GM12878 (cell line): ENCODE results near the gene ZNF17. TPM values are rescaled to one million over a fixed set of nuclear protein-coding genes. Genes with fewer than 3 reads are reported as not detected.

Experiments used
- ATAC-seq: fragments of 200-7000 bp; cut with Tn5 transposase; 3 replicates; pipeline ENCODE4 v1.9.1; 2020; ENCODE audit warnings: mild to moderate bottlenecking, moderate library complexity
- Bru-seq: library from RNA; stranded (reverse); fragments of 400-500 nt; gene quantifications from one replicate; lab custom pipeline; 2021; lab: Mats Ljungman, UMichigan
- BruChase-seq, 2 experiments: library from RNA; stranded (reverse); fragments of 400-500 nt; gene quantifications; one replicate each; lab custom pipeline; 2021; lab: Mats Ljungman, UMichigan
- BruUV-seq: library from RNA; stranded (reverse); fragments of 400-500 nt; replicated peaks from 2 replicates; lab custom pipeline; 2021; lab: Mats Ljungman, UMichigan
- CTCF ChIA-PET: fragments of 300-600 bp; sonication (Branson Sonifier 250); formaldehyde crosslinking; extraction: SDS; loops from one replicate; lab custom pipeline; 2021; ENCODE audit warnings: inconsistent platforms; lab: Yijun Ruan, JAX
- POLR2A ChIA-PET: fragments of 350-600 bp; formaldehyde crosslinking; extraction: SDS; loops from one replicate; lab custom pipeline; 2021; ENCODE audit warnings: inconsistent platforms; lab: Charles Lee
- RAD21 ChIA-PET: fragments of 300-600 bp; sonication (Branson Sonifier 250); formaldehyde crosslinking; loops from one replicate; lab custom pipeline; 2023; ENCODE audit warnings: antibody characterized with exemption; ENCODE audit not compliant: unreplicated experiment; lab: Charles Lee
- SMC1A ChIA-PET: fragments of 300-600 bp; sonication (Branson Sonifier 250); formaldehyde crosslinking; loops from one replicate; lab custom pipeline; 2023; ENCODE audit not compliant: unreplicated experiment, uncharacterized antibody; lab: Charles Lee
- DNase-seq: peaks from one replicate; pipeline ENCODE4 v3.0.0-alpha.2; 2011; ENCODE audit warnings: low read depth, low spot score
- FAIRE-seq: peaks from 3 replicates; lab custom pipeline; 2011; peaks lifted over from hg19 to GRCh38; lab: Jason Lieb, UNC
- H2AFZ ChIP-seq: 2 replicates; pipeline ENCODE4 v1.6.0; 2011; ENCODE audit warnings: low read depth, low read length, control low read depth; ENCODE audit not compliant: control insufficient read depth
- H3K27ac ChIP-seq: 2 replicates; pipeline ENCODE4 v1.5.1; 2011; ENCODE audit warnings: control low read depth; ENCODE audit not compliant: control insufficient read depth, insufficient read depth
- H3K27me3 ChIP-seq, 2 experiments: replicated peaks in 1 of 2; 2 replicates each; pipeline versions ENCODE4 v1.6.0 to v1.6.1; 2011; ENCODE audit warnings: low read length in 1 of 2; ENCODE audit not compliant: control insufficient read depth in 2 of 2, insufficient read depth in 2 of 2
- H3K36me3 ChIP-seq, 2 experiments: 2 replicates each; pipeline ENCODE4 v1.5.1; 2011; ENCODE audit warnings: low read length in 1 of 2; ENCODE audit not compliant: control insufficient read depth in 2 of 2, insufficient read depth in 2 of 2
- H3K4me1 ChIP-seq: 2 replicates; pipeline ENCODE4 v1.6.1; 2011; ENCODE audit warnings: mild to moderate bottlenecking, low read length, moderate library complexity, mixed read lengths; ENCODE audit not compliant: control insufficient read depth, insufficient read depth
- H3K4me2 ChIP-seq: 2 replicates; pipeline ENCODE4 v1.6.0; 2011; ENCODE audit warnings: control low read depth; ENCODE audit not compliant: control insufficient read depth, insufficient read depth
- H3K4me3 ChIP-seq: fragments of 200-600 bp; sonication (generic); 2 replicates; pipeline ENCODE4 v1.5.1; 2016
- H3K79me2 ChIP-seq: 2 replicates; pipeline ENCODE4 v1.6.0; 2011; ENCODE audit warnings: low read length; ENCODE audit not compliant: control insufficient read depth, insufficient read depth
- H3K9ac ChIP-seq: 2 replicates; pipeline ENCODE4 v1.8.0; 2011; ENCODE audit warnings: low read length, control low read depth, mixed read lengths; ENCODE audit not compliant: control insufficient read depth, insufficient read depth
- H3K9me3 ChIP-seq: replicated peaks from 3 replicates; pipeline ENCODE4 v1.5.1; 2011; ENCODE audit warnings: mild to moderate bottlenecking, low read length; ENCODE audit not compliant: control insufficient read depth, insufficient read depth
- H4K20me1 ChIP-seq: 2 replicates; pipeline ENCODE4 v1.6.0; 2011; ENCODE audit not compliant: control insufficient read depth, insufficient read depth
- CHD2 ChIP-seq: IDR thresholded peaks from 2 replicates; pipeline ENCODE4 v1.6.1; 2011; ENCODE audit warnings: low read depth, low read length, improper control_type of control experiment, borderline replicate concordance
- CREB1 ChIP-seq: IDR thresholded peaks from 2 replicates; pipeline ENCODE4 v1.6.1; 2012; ENCODE audit warnings: low read depth, mild to moderate bottlenecking, inconsistent platforms
- ELK1 ChIP-seq: IDR thresholded peaks from 2 replicates; pipeline ENCODE4 v1.6.1; 2012; ENCODE audit warnings: low read depth, low read length, improper control_type of control experiment
- MLLT1 ChIP-seq: fragments of 450-650 bp; IDR thresholded peaks from 2 replicates; pipeline ENCODE4 v1.6.1; 2016; ENCODE audit warnings: mild to moderate bottlenecking
- NKRF ChIP-seq: fragments of 450-650 bp; conservative IDR thresholded peaks from 2 replicates; pipeline ENCODE4 v1.6.1; 2017; ENCODE audit warnings: mild to moderate bottlenecking, moderate library complexity
- NRF1 ChIP-seq: conservative IDR thresholded peaks from 2 replicates; pipeline ENCODE4 v1.6.1; 2011; ENCODE audit warnings: mild to moderate bottlenecking, low read depth, low read length, improper control_type of control experiment
- POLR2AphosphoS2 ChIP-seq: IDR thresholded peaks from 2 replicates; pipeline ENCODE4 v1.6.1; 2011; ENCODE audit warnings: low read depth, mild to moderate bottlenecking, low read length, improper control_type of control experiment, moderate library complexity
- SREBF1 ChIP-seq: IDR thresholded peaks from 2 replicates; pipeline ENCODE4 v1.6.1; 2012; ENCODE audit warnings: mild to moderate bottlenecking, low read length
- TBL1XR1 ChIP-seq: IDR thresholded peaks from 2 replicates; pipeline ENCODE4 v1.6.1; 2012; ENCODE audit warnings: low read depth, low read length, improper control_type of control experiment
- WGBS: methylation state at CpG from one replicate; pipeline ENCODE4 v1.1.6; 2016; ENCODE audit warnings: low lambda C conversion rate; ENCODE audit not compliant: insufficient replicate concordance, insufficient coverage; ENCODE audit errors: missing lambda C conversion rate; 5-methylcytosine and 5-hydroxymethylcytosine counted together
- in situ Hi-C: fragments of 300-500 bp; cut with MboI; formaldehyde crosslinking; loops from 9 replicates; pipeline ENCODE4 v1.14.3; 2018; ENCODE audit warnings: mixed read lengths
- intact Hi-C: fragments of 100-400 bp; cut with micrococcal nuclease; formaldehyde crosslinking; loops from one replicate; pipeline ENCODE4 v1.14.2; 2022; ENCODE audit not compliant: unreplicated experiment
- long read RNA-seq, 2 experiments: library from polyadenylated mRNA; unstranded; transcript quantifications; one replicate each; pipeline ENCODE4 v2.0.0, GENCODE V29; 2019 to 2020
- polyA minus RNA-seq, 3 experiments: library from RNA; depleted of rRNA, polyadenylated mRNA; stranded (reverse); fragments of >200 nt; gene quantifications; 2 replicates each; pipeline ENCODE4 v1.2.3, GENCODE V29; 2011
- polyA plus RNA-seq, 11 experiments: library from polyadenylated mRNA; depleted of rRNA in 4 of 11; unstranded in 6 of 11; stranded (reverse) in 5 of 11; fragments of >200 nt; fragmentation: Nextera tagmentation in 4 of 11; fragmentation: Illumina TruSeq in 1 of 11; extraction: Ambion mirVana in 4 of 11; extraction: Trizol in 1 of 11; gene quantifications; 1 replicate in 1 of 11; 2 replicates in 10 of 11; pipeline versions ENCODE4 v1.2.1 to v1.2.3, GENCODE V29; 2011 to 2016; ENCODE audit warnings: inconsistent platforms in 2 of 11, missing spikeins in 2 of 11, low read depth in 1 of 11
- total RNA-seq, 4 experiments: library from RNA; depleted of rRNA in 3 of 4; stranded (reverse); fragments of >200 nt in 3 of 4; fragmentation: Illumina TruSeq in 1 of 4; extraction: Trizol in 1 of 4; gene quantifications; 2 replicates each; pipeline versions ENCODE4 v1.2.1 to v1.2.3, GENCODE V29; 2013 to 2021
- TF ChIP-seq, protein P1 (sequence below): fragments of 450-650 bp; IDR thresholded peaks from 2 replicates; pipeline ENCODE4 v1.6.1; 2014; ENCODE audit warnings: mild to moderate bottlenecking
- TF ChIP-seq, protein P2 (sequence below): IDR thresholded peaks from 2 replicates; pipeline ENCODE4 v1.6.1; 2011; ENCODE audit warnings: low read depth, mild to moderate bottlenecking, low read length, moderate library complexity, borderline replicate concordance; ENCODE audit errors: extremely low read depth

ZNF17 gene
- total RNA-seq (2013; cell fraction: nucleolus; rRNA removed), result 60.3 and 67.7 TPM in 2 replicates
- total RNA-seq (2014; rRNA removed) (8.5 and 9.9 TPM in 2 replicates), total RNA-seq (2014; rRNA removed; fragmentation: Illumina TruSeq; extraction: Trizol) (10.7 and 11.3 TPM in 2 replicates), total RNA-seq (2021) (10.8 and 12.2 TPM in 2 replicates), polyA plus RNA-seq (2011; rRNA removed) (10.2 and 13.4 TPM in 2 replicates), polyA plus RNA-seq (2014; fragmentation: Illumina TruSeq; extraction: Trizol) (8.3 and 11.0 TPM in 2 replicates), polyA plus RNA-seq (2014; fragmentation: Nextera tagmentation; extraction: Ambion mirVana) (1 to 10 TPM; 4.4 to 4.9 TPM), polyA plus RNA-seq (2014; rRNA removed) (5.3 and 7.4 TPM in 2 replicates), polyA plus RNA-seq (2016; fragmentation: Nextera tagmentation; extraction: Ambion mirVana) (1 to 10 TPM; 6.0 to 6.4 TPM), polyA minus RNA-seq (2011; rRNA and poly(A)+ RNA removed) (20.1 and 22.5 TPM in 2 replicates), Bru-seq, nascent RNA (percentile 84 among the genes with signal in this experiment), BruChase-seq, experiment 1, labeled RNA remaining after a 6-hour chase (percentile 92 among the genes with signal in this experiment), BruChase-seq, experiment 2, labeled RNA remaining after a 2-hour chase (percentile 96 among the genes with signal in this experiment)
- 5.0 TPM for polyA plus RNA-seq (2011; ENCODE audit: low read depth)
- polyA plus RNA-seq (2011; cell fraction: cytosol; rRNA removed), result 7.5 and 8.6 TPM in 2 replicates
- polyA plus RNA-seq (2011; cell fraction: nucleus; rRNA removed), result 11.2 and 12.2 TPM in 2 replicates
- 4.2 and 4.7 TPM in 2 replicates for polyA plus RNA-seq (2012)
- 4.3 and 8.3 TPM in 2 replicates for polyA minus RNA-seq (2011; cell fraction: cytosol; rRNA and poly(A)+ RNA removed)
- polyA minus RNA-seq (2011; cell fraction: nucleus; rRNA and poly(A)+ RNA removed), result 21.3 and 29.8 TPM in 2 replicates
- long read RNA-seq, experiment 1, partial matches to known transcripts, result 0 of 3 reads
- long read RNA-seq, experiment 1, other reads (novel, unspliced or antisense), result 0 of 3 reads
- long read RNA-seq, experiment 2, transcript ZNF17-201 (4 exons, 2,716 nt), result major isoform, 12 of 17 reads
- long read RNA-seq, experiment 2, partial matches to known transcripts, result 0 of 17 reads
- long read RNA-seq, experiment 2, other reads (novel, unspliced or antisense), result 1 of 17 reads

DNA sequence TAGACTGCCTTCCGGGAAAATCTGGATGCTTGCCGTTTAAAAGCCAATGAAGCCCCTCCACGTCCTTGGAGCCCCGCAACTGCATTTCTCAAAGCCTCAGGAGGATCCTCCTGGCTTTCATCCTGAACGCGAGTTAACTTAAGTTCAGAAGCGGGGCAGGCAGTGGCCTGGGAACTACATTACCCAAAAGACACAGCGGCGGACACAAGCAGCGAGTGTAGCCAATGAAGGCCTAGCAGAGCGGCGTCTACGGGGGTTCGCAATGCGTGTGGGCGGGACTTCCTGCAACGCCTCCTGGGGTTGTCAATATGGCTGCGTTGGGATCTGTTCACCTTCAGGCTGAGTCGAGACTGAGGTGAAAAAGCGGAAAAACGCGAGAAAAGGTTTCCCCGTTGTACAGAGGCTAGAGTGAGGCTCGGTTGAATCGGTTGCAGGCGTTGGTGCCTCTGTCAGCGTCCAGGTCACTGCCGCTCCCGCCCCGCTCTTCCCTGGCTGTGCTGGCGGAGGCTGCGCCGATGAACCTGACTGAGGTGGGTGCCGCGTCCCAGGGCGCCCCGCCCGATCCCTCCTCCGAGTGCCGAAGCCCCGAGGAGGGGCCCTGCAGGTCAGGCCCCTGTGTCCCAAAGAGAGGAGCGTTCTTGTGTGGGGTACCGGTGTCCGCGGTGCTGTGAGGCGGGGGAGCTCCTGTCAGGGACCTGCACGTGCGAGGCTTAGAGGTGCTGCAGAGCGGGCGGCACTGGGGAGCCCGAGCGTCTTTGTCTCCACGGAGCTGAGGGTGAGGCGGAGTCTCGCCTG is at the start of gene ZNF17:
Gene ZNF17, plus strand, starts transcription at position 285 of the 795 bp plus-strand sequence. CDS start 2,455 bp downstream, outside the sequence.
- H3K9ac ChIP-seq, result peak within 1 kb of the TSS; percentile 81
- ChIA-PET SMC1A (no interaction called here), CTCF (interaction anchor here (1.9 kb wide), 1 partner anchor 16 kb away, joined by 4 read pairs; no protein-coding TSS in a partner anchor), RAD21 (no interaction called here), POLR2A (no interaction called here)
- peak within 1 kb of the TSS; percentile 56 for H2AFZ ChIP-seq
- peaks cover 6% of the 10 kb centered on the region for H3K4me1 ChIP-seq
- H3K36me3 ChIP-seq, result peaks cover 0 to 3% of the 10 kb centered on the region in 2 experiments; a peak in 1 of 4 replicates
- no peaks in the 10 kb centered on the region; the same call in 2 of the 3 replicates for H3K9me3 ChIP-seq
- H3K79me2 ChIP-seq, result peaks cover 9% of the 10 kb centered on the region
- peak within 1 kb of the TSS; percentile 96 for H3K4me2 ChIP-seq
- WGBS, result 2% methylated on average over 55 of the region's 55 CpGs
- peak; percentile 75 for DNase-seq
- no peaks in the 10 kb centered on the region for H4K20me1 ChIP-seq
- ATAC-seq, result peak; percentile 100
- peak; percentile 97 for FAIRE-seq
- no peaks in the 10 kb centered on the region for H3K27me3 ChIP-seq
- peak within 1 kb of the TSS; percentile 25 for H3K27ac ChIP-seq
- intact Hi-C loops (no loop called here), in situ Hi-C loops (no loop called here)
- H3K4me3 ChIP-seq, result peak within 1 kb of the TSS; percentile 94
- BruUV-seq, result TSS peak; percentile 84
- TF ChIP-seq TBL1XR1, result peak; percentile 72; the same call in 1 of the 2 replicates
- TF ChIP-seq SREBF1, result peak; percentile 67
- TF ChIP-seq NKRF, result peak; percentile 64
- no peak for TF ChIP-seq NRF1
- TF ChIP-seq CREB1, result peak; percentile 92
- TF ChIP-seq, protein P1, sequence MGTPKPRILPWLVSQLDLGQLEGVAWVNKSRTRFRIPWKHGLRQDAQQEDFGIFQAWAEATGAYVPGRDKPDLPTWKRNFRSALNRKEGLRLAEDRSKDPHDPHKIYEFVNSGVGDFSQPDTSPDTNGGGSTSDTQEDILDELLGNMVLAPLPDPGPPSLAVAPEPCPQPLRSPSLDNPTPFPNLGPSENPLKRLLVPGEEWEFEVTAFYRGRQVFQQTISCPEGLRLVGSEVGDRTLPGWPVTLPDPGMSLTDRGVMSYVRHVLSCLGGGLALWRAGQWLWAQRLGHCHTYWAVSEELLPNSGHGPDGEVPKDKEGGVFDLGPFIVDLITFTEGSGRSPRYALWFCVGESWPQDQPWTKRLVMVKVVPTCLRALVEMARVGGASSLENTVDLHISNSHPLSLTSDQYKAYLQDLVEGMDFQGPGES, result peak; percentile 70
- TF ChIP-seq POLR2AphosphoS2, result peak; percentile 74; the same call in 1 of the 2 replicates
- TF ChIP-seq, protein P2, sequence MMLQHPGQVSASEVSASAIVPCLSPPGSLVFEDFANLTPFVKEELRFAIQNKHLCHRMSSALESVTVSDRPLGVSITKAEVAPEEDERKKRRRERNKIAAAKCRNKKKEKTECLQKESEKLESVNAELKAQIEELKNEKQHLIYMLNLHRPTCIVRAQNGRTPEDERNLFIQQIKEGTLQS, result no peak
- peak; percentile 94 for TF ChIP-seq CHD2
- peak; percentile 53; the same call in 1 of the 2 replicates for TF ChIP-seq ELK1
- TF ChIP-seq MLLT1, result 0 out of 2 replicates have a peak, but pooled peaks have one; percentile 25
